Measurements from ENCODE around the gene AGBL5.
A peak's percentile ranks its signal among the peaks of the same experiment; 100 is the strongest.

Gene AGBL5

GRCh38 chr2:27077231-27077630 is 25.8 kb downstream of the AGBL5 start:
- no peak for DNase-seq (ENCODE audit: low read depth)

GRCh38 chr2:27078267-27079194 is 27.1 kb downstream of the AGBL5 start, which contains the start of gene EMILIN1:
Gene EMILIN1, plus strand, starts transcription at chr2:27078615. Its CDS starts 451 bp downstream, at chr2:27079066.
- peak; percentile 86 for DNase-seq (ENCODE audit: low read depth)

GRCh38 chr2:27079233-27080139 is 28.0 kb downstream of the AGBL5 start:
- no peak for DNase-seq (ENCODE audit: low read depth)

GRCh38 chr2:27080140-27080469 is 28.6 kb downstream of the AGBL5 start:
- no peak for DNase-seq (ENCODE audit: low read depth)

GRCh38 chr2:27080603-27080936 is 29.1 kb downstream of the AGBL5 start:
- DNase-seq (ENCODE audit: low read depth) = no peak

GRCh38 chr2:27081984-27082772 is 30.7 kb downstream of the AGBL5 start:
- DNase-seq (ENCODE audit: low read depth) = no peak

- DNase-seq (ENCODE audit: low read depth) = no peak
Observed at GRCh38 chr2:27082773-27083409, 31.4 kb downstream of the AGBL5 start.

- DNase-seq (ENCODE audit: low read depth) = no peak
Observed at GRCh38 chr2:27083410-27084296, 32.2 kb downstream of the AGBL5 start.

GRCh38 chr2:27084297-27085061 is 33.0 kb downstream of the AGBL5 start:
- DNase-seq (ENCODE audit: low read depth) = no peak

- no peak for DNase-seq (ENCODE audit: low read depth)
Observed at GRCh38 chr2:27085062-27085672, 33.7 kb downstream of the AGBL5 start.

- DNase-seq (ENCODE audit: low read depth) = peak; percentile 63
Observed at GRCh38 chr2:27085673-27086089, 34.2 kb downstream of the AGBL5 start.

GRCh38 chr2:27086090-27086723 is 34.7 kb downstream of the AGBL5 start:
- peak; percentile 86 for DNase-seq (ENCODE audit: low read depth)

- DNase-seq (ENCODE audit: low read depth) = no peak
Observed at GRCh38 chr2:27086724-27087593, 35.5 kb downstream of the AGBL5 start, which contains the start of gene KHK. Gene KHK, plus strand, starts transcription at chr2:27086772. Its CDS starts 488 bp downstream, at chr2:27087260.

- DNase-seq (ENCODE audit: low read depth) = no peak
Observed at GRCh38 chr2:27087823-27088410, 36.4 kb downstream of the AGBL5 start.

GRCh38 chr2:27088634-27089033 is 37.2 kb downstream of the AGBL5 start:
- DNase-seq (ENCODE audit: low read depth) = no peak

GRCh38 chr2:27089111-27089954 is 37.9 kb downstream of the AGBL5 start:
- no peak for DNase-seq (ENCODE audit: low read depth)

All from iris pigment epithelial cell (primary cell).